Esophagus mucosa (tissue), 1 donor: ENCODE measurements around the gene NCKIPSD. TPM values are rescaled to one million over a fixed set of nuclear protein-coding genes. Genes with fewer than 3 reads are reported as not detected.

ENCODE experiments used
- ATAC-seq: fragments of 200-7000 bp; cut with Tn5 transposase; one replicate; pipeline ENCODE4 v1.9.1; 2020
- total RNA-seq: library from RNA; stranded (reverse); gene quantifications from one replicate; pipeline ENCODE4 v1.2.4, GENCODE V29; 2023
- donor health status: DM: yes; HTN: yes; CAD: no.

NCKIPSD gene
- total RNA-seq, 1 donor from 2014 or later, result 12.6 TPM

- ATAC-seq, result no peak
These were observed 10.4 kb upstream of the NCKIPSD start for GRCh38 chr3:48696156-48696555.

DNA sequence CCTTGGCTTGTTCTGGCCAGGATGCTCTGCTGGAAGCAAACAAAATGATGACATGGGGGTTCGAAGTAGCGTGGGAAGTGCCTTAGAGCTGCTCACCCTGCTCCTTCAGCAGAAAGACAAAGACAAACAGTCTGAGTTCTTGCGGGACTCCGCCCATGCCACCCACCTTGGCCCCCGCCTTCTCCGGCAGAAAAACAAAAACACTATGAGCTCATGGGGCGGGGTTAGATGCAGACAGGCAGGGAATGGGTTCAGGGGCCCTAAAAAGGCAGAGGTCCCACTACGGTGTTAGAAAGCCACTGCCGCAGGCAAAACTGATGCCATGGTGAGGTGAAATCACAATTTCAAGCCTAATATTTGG is 9.7 kb upstream of the NCKIPSD start:
- peak; percentile 26 for ATAC-seq

GRCh38 chr3:48694610-48695392 is 9.1 kb upstream of the NCKIPSD start:
- peak; percentile 85 for ATAC-seq

- ATAC-seq, result no peak
These were observed 8.1 kb upstream of the NCKIPSD start for GRCh38 chr3:48693826-48694225.

GRCh38 chr3:48692551-48692950 is 6.8 kb upstream of the NCKIPSD start:
- no peak for ATAC-seq

DNA sequence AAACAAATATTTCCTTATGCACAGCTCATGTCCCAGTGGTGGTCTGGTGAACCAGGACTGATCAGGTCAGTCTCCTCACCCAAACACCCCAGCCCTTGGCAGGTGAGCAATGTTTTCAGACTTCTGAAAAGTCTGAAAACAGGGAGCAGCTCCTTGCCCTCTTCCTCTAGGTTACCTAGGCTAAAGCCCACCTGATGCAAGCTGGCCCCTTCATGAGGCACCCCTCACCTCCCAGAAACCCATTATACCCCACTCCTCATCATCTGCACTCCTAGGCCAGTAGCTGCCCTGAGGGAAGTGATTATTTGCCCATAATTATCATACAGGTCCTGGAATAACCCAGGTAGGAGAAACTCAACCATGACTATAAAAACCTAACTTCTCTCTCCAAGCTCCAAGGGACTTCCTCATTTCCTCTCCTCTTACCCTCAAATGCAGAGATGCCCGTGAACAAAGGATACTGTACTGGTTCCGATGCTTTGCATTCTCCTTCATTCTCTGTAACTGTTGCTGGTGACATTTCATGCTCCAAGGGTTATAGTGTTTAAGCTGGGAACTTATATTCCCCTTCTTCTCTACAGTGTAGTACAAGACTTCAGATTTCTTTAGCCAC is 5.2 kb upstream of the NCKIPSD start:
- ATAC-seq, result no peak

GRCh38 chr3:48689384-48689783 is 3.7 kb upstream of the NCKIPSD start:
- no peak for ATAC-seq

DNA sequence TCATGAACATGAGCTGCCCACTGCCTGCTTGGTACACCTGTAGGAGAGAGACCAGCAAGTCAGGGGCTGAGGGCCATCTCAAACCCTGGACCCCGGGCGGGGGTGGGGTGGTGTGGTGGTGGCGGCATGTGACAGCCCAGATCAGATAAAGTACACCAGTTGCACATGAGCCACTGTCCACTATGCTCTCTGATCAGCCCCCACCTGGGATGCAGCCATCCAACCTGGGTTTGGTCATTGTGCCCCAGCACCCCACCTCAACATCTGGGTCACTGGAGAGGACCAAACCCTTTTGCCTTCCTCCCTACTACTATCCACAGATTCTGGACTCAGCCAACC is 3.0 kb upstream of the NCKIPSD start:
- ATAC-seq, result no peak

DNA sequence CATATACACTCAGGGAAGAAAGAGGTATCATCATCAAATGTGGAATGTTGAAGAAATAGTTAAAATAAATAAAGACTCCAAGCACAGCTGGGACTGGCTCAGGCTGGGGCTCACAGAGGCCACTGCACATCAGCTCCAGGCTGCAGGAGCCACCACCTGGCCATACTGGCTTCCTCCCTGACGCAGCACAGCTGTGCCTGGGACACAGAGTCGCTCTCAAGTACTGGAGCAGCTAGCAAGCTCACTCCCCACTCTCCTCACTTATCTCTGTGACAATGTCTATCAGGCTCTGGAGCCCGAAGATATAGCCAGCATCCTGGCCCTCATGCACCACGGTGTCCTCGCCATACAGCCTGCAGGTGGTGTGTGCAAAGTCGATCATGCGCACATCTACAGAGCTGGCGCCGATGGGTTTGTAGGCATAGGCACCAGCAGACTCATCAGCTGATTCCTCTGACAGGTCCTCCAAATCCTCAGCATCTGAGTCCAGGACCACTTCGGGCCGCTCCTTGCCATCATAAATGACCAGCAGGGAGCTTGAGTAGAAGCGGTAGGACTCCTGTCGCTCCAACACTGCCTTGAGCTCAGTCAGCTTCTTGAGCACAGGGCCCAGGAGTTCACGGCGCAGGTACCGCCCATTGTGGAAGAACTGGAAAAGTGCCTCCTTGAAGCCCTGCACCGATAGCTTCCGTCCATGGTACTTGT is 2.5 kb upstream of the NCKIPSD start:
- ATAC-seq, result no peak

DNA sequence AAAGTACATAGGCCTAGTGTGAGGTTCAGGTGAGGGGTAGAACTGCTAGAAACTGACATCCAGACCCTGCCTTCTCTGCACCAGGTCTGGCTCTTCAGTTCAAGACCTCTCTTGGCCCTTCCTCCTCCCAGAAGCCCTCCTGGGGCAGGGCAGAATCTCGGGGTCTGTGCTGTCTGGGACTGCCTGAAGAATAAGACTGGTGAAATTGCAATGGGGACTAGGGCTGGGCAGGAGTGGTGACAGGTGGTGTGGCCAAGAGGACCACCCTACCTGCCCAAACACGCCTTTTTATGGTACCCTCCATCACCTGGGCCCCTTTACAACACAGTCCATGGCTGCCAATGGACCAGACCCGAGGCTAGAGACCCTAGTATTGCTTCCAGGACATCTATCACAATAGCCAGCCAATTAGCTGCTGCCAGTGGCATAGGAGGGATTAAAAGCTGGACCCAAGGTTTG is 1.5 kb upstream of the NCKIPSD start:
- ATAC-seq, result no peak

GRCh38 chr3:48686538-48687219 is 964 bp upstream of the NCKIPSD start:
- no peak for ATAC-seq

DNA sequence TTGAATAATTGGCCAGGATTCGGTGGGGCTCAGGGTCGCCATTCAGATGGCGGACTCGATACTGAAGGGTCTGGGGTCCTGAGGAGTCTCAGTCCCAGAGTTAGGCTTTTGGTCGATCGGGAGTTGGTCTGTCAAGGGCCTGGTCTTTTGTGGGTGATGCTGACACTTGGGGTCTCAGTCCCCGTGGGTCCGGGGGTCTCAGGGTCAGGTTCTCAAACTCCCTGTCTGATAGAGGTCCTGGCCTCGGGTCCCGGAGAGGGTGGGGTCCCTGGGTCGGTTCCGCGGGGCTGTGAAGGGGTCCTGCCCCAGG is 467 bp downstream of the NCKIPSD start:
- ATAC-seq, result no peak

- no peak for ATAC-seq
These were observed 1.1 kb downstream of the NCKIPSD start for GRCh38 chr3:48684480-48685143.

GRCh38 chr3:48684054-48684349 is 1.7 kb downstream of the NCKIPSD start:
- ATAC-seq, result no peak

DNA sequence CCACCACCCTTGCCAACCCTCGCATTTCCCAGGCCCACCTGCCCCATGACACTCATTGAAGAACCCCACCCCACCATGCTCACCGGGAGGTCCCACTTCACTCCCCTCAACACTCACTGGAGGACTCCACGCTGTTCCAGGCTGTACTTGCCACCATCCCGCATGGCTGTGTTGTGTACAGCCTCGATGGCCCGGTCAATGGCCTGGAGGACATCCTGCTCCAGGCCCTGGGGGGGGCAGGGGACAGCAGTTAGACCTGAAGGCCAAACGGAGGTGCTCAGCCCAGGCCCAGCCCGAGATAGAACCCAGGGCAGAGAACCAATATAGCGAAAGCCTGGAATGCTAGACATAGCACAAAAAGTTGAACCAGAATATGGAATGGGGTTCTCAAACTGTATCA is 2.9 kb downstream of the NCKIPSD start:
- ATAC-seq, result no peak

DNA sequence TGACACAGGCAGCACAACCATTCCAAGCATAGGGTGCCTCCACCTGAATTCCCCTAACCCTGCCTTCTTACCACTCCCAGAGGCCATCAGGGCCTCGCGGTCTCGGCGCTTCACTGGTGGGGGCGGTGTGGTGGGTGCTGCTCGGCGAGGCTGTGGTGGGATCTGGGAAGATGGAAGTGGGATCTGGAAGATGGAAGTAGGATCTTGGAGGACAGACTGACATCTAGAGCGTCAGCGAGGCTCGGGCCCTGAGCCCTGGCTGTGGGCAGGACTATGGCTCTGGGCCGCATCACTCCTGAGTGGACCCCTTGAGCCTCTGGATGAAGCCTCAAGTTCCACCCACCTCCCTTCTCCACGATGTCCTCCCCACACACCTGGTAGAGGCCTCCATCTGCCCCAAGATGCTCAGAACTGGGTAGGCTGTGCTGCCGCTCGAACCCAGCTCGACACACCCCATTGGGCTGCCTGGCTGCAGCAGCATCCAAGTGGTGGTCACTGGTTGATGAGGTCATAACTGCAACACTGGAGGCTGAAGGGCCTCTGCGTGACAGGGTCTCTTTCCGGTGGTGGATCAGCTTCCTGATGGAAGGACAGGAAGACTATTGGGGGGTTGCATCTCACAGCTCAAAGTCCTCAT is 3.6 kb downstream of the NCKIPSD start:
- ATAC-seq, result no peak

- ATAC-seq, result no peak
These were observed 4.2 kb downstream of the NCKIPSD start for GRCh38 chr3:48681541-48681880.

GRCh38 chr3:48680811-48681540 is 4.7 kb downstream of the NCKIPSD start:
- ATAC-seq, result no peak

- no peak for ATAC-seq
These were observed 6.0 kb downstream of the NCKIPSD start for GRCh38 chr3:48679411-48680391.

DNA sequence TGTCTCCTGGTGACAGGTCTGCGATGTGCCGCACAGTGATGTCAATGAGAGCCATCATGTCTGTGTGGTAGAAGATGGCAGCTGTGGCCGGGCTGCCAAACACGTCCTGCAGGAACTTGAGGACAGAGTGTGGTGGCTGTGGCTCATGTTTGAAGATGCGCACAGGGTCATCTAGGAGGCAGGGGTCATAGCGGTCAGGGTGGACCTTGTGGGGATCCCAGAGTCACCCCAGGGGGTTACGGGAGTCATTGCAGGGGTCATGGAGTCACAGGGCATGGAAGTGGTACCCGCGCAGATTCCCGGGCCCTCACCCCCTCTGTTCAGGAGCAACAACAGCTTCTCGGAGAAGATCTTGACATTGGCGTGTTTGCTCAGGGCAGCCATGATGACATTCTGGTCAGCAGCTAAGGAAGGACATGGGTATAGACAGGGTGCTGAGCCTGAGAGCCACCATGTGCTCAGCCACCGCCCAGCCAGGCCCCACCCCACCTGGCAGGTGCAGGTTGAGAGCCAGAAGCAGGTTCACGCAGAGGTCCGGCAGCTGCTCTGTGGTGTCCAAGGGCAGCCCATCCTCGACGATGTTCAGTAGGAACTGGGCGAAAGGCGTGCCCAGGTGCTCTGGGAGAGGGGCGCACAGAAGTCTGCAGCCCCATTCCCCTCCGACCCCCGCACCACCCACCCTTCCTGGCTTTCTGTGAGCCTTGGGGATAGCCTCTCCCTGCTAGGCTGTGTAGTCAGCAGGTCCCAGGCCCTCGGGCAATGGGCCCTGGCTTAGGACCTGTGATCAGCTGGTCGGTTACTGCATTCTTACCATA is 6.9 kb downstream of the NCKIPSD start:
- no peak for ATAC-seq
